ENCODE results near the gene PPP1R1C. TPM values are rescaled to one million over a fixed set of nuclear protein-coding genes. Genes with fewer than 3 reads are reported as not detected.

PPP1R1C gene
- total RNA-seq, 1 donor, result not detected

DNA sequence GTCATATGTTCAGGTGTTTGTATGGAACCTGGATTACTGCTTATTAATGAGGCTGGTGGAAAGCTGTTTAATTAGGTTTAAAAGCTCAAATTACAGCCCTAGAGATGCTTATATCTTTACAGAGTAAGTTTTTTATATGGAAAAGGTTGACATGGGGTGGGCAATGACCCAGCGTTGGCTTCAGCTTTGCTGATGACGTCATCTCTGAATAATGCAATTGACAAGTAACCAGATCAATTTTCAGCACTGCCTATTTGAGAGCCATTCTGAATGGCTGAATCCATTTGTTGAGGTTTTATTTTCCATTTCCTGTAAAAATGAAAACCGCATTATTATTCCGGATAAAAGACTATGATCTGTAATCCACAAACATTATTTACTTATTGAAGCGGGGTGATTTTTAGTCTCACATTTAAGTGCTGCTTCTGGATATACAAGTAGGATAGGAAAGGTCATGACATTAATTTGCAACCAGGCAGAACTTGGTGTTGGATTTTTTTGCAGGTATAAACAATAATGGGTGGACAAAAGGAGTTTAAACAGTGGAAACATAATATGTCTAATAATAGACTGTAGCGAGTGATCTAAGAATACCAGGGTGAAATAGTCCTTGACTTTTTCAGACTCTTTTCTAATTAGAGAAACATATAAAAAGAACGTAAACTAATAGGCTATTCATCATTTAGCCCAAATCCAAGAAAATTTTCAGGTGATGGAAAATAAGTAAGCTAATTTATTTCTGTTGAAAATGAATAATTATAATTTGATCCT is 2.7 kb downstream of the PPP1R1C start:
- Histone ChIP-seq H3K27me3 (ENCODE audit: insufficient read depth, low read length) (no peaks in the 10 kb centered on the region), H3K9me3 (ENCODE audit: low read depth, low read length) (no peaks in the 10 kb centered on the region), H3K4me3 (ENCODE audit: low read length) (no peak overlapping the region), H3K4me1 (ENCODE audit: insufficient read depth, low read length) (peaks cover 6% of the 10 kb centered on the region)

DNA sequence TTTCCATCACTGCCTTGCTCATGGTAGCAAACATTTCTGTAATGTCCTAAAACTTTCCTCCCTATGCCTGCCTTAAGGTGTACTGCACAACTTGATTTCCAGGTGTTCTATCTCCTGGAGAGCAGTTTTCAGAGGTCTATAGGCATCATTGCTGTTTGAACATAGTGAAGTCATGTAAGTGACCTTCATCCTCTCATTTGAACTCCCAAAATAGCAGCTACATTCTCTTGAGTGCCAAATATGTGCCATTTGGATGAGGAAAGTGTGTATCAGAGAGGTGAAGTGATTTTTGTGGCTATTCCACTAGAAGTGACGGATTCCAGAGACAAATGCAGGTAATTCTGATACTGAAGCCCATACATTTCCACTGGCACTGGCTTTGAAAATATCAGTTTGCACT is 3.4 kb downstream of the PPP1R1C start:
- Histone ChIP-seq H3K9me3 (ENCODE audit: low read depth, low read length) (no peaks in the 10 kb centered on the region), H3K27me3 (ENCODE audit: insufficient read depth, low read length) (no peaks in the 10 kb centered on the region), H3K4me1 (ENCODE audit: insufficient read depth, low read length) (peaks cover 6% of the 10 kb centered on the region), H3K4me3 (ENCODE audit: low read length) (no peak overlapping the region)

DNA sequence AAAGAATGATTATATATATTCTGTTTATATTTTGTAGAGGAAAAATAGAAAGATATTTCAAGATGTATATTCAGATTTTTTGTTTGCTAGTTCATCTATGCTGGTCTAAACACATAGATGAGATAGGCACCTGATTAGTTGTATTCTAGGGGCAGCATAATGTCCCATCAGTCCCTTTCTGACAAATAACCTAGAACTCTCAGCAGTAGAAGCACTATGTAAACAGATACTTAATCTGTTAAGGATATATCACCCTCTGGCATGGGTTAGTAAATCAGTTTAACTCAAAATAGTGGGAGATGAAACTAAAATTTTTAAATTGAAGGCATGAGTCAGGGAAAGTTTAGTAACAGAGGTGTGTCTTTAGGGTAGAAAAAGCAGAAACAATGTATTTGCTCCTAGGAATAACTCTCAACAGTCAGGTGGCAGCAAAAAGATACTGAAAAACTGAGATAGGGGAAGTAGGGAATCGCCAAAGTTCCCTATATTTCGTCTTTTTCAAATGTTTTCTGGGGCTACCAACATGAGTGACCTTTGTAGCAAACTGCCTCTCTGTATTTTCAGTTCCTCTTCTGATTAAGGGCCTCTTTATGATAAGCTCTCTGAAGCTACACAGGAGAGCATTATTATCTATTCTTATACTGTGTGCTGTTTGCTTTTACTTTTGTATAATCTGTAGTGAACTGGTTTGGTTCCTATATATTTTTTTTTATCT is 5.7 kb downstream of the PPP1R1C start:
- Histone ChIP-seq H3K4me1 (ENCODE audit: insufficient read depth, low read length) (peaks cover 6% of the 10 kb centered on the region), H3K4me3 (ENCODE audit: low read length) (no peak overlapping the region), H3K9me3 (ENCODE audit: low read depth, low read length) (no peaks in the 10 kb centered on the region), H3K27me3 (ENCODE audit: insufficient read depth, low read length) (no peaks in the 10 kb centered on the region)

DNA sequence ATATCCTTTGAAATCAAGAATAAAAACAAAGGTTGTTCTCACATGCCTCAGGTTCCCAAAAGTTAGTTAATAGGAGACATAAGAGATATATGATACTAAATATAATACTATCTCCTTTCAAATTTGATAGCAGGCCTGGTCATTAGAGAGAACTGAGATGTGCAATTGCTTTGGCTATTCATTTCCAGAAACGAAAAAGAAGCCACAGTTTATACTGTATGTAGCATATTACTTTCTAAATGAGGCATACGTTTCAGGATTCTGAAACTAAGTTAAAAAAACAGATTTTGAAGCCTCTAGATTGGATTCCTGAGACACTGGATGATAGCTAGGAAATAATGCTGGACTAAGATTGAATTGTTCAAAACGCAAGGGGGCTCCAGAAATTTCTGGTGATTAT is 7.1 kb downstream of the PPP1R1C start:
- H3K27me3 ChIP-seq (ENCODE audit: insufficient read depth, low read length), result no peaks in the 10 kb centered on the region
- no peaks in the 10 kb centered on the region for H3K9me3 ChIP-seq (ENCODE audit: low read depth, low read length)
- no peak overlapping the region for H3K4me3 ChIP-seq (ENCODE audit: low read length)
- H3K4me1 ChIP-seq (ENCODE audit: insufficient read depth, low read length), result peaks cover 6% of the 10 kb centered on the region

DNA sequence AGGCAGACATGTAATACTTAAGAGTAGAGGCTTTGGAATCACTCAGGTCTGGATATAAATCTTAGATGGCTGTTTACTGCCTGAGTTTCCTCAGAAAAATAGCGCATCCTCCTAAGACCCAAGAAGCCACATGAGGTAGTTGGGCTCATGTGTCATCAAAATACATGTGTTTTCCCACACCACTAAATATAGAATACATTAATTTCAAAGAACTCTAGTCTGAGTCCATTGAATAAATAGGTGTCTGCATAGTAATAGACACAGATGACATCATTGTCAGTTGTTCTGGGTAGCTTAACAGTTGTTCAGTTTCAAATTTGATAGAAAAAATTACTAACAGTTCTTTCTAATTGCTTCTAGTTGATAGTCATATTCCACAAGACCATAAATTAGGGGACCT is 9.6 kb downstream of the PPP1R1C start:
- no peak overlapping the region for H3K4me3 ChIP-seq (ENCODE audit: low read length)
- H3K27me3 ChIP-seq (ENCODE audit: insufficient read depth, low read length), result no peaks in the 10 kb centered on the region
- peaks cover 9% of the 10 kb centered on the region for H3K4me1 ChIP-seq (ENCODE audit: insufficient read depth, low read length)
- H3K9me3 ChIP-seq (ENCODE audit: low read depth, low read length), result no peaks in the 10 kb centered on the region

DNA sequence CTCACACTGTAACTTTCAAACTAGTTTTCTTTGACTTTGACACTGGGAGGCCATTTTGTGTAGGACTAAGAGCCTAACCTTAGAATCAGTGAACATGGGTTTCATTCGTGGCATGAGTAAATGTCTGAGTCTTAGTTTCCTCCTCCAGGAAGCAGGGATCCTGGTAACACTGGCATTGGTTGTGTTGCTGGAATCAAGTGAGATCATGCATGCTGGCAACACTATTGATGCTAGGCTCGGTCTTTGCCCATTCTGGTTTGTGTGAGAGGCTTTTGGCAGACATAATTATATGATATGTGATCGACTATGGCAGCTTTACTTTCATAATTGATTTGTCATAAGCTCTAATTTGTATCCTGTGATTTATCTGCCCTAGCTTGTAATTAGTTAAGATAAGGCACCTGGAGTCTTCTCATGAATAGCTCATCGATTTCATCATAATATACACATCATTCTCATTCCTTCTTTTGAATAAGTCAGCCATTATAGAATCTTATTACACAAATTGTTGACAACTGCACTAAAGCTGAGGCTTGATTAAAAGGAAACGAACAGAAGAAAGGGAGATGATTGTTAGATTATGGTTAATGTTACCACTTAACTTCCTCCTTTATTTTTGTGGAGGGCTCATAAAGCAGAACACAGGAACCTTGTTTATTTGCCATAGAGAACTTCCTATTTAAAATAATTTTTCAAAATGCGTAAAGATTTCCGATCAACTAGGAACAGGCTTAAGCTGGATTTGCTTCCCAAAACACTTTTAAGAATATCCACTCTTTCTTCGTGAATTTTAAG is 12.6 kb downstream of the PPP1R1C start:
- no peaks in the 10 kb centered on the region for H3K27me3 ChIP-seq (ENCODE audit: insufficient read depth, low read length)
- no peak overlapping the region for H3K4me3 ChIP-seq (ENCODE audit: low read length)
- no peaks in the 10 kb centered on the region for H3K9me3 ChIP-seq (ENCODE audit: low read depth, low read length)
- peaks cover 3% of the 10 kb centered on the region for H3K4me1 ChIP-seq (ENCODE audit: insufficient read depth, low read length)

DNA sequence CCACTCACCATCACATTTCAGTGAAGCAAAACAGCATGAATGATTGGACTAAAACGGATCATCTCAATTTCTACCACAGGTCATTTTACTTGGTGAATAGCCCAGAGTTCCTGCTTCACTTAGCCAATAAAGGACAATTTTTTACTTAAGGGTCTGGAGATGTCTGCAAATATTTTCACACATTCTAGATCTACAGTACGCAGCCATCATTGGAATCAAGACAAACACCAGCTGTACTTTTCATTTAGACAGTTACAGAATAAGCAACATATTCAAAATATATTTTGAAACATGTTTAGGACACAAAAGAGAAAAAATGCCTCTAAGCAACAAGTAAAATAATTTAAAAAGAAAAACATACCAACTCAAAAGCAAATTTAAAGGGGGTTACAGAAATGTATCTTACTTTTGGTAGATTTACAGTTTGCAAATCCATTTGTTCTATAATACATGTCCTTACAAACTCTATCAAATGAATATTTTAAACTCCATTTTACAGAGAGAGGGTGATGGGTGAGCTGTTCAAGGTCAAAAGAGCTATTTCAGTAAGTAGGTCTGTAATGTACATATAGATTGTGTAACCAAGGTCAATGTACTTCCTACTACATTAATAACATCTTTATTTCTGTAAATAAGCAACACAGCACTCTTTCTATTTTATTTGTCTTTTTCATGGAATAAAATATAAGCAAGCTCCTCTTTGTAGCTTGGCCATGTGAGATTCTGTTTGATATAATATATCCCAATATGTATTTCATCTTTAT is 13.4 kb downstream of the PPP1R1C start:
- H3K4me3 ChIP-seq (ENCODE audit: low read length), result no peak overlapping the region
- no peaks in the 10 kb centered on the region for H3K9me3 ChIP-seq (ENCODE audit: low read depth, low read length)
- H3K27me3 ChIP-seq (ENCODE audit: insufficient read depth, low read length), result no peaks in the 10 kb centered on the region
- H3K4me1 ChIP-seq (ENCODE audit: insufficient read depth, low read length), result peaks cover 3% of the 10 kb centered on the region

DNA sequence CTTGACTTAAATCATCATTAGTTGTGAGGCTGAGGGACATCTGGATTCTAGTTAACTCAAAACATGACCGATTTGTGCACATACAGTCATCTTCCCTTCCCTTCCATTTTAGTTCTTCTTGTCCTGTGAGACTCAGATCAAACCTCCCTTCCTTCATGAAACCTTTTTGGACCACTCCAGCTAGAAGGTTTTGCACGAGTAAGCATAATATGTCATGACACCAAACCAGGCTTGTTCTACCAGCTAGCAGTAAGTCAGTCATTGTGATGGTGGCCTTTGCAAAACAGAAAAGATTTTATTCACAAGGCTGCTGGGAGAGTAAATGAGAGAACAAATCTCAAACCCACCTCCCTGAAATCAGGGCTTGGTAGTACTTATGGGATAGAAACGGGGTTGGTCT is 14.3 kb downstream of the PPP1R1C start:
- H3K27me3 ChIP-seq (ENCODE audit: insufficient read depth, low read length), result no peaks in the 10 kb centered on the region
- no peaks in the 10 kb centered on the region for H3K9me3 ChIP-seq (ENCODE audit: low read depth, low read length)
- no peak overlapping the region for H3K4me3 ChIP-seq (ENCODE audit: low read length)
- H3K4me1 ChIP-seq (ENCODE audit: insufficient read depth, low read length), result peaks cover 3% of the 10 kb centered on the region

DNA sequence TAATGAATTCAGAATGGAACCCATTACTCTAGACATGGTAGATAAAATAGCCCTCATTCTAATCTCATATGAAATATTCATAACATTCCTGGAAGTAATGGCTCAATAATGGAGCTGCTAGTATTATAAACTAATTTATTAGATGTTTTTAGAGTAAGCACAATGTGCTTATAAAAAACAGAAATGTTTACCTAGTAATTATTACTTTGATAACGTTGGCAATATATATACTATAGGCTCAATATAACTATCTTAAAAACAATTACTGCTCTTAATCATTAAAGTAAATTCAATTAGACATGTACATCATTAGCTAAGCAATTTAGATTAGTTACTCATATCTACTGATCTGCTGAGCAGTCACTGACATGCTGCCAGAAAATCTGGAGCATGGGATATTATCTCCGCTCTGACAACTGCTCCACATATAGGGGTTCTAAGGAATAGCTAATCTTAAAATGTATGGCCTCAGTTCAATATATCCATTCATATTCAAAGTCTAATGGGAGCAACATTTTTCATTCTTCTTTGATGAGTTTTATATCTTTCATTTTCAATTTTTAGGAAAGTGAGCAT is 19.4 kb downstream of the PPP1R1C start:
- no peaks in the 10 kb centered on the region for H3K4me1 ChIP-seq (ENCODE audit: insufficient read depth, low read length)
- H3K4me3 ChIP-seq (ENCODE audit: low read length), result no peak overlapping the region
- H3K9me3 ChIP-seq (ENCODE audit: low read depth, low read length), result no peaks in the 10 kb centered on the region
- no peaks in the 10 kb centered on the region for H3K27me3 ChIP-seq (ENCODE audit: insufficient read depth, low read length)

DNA sequence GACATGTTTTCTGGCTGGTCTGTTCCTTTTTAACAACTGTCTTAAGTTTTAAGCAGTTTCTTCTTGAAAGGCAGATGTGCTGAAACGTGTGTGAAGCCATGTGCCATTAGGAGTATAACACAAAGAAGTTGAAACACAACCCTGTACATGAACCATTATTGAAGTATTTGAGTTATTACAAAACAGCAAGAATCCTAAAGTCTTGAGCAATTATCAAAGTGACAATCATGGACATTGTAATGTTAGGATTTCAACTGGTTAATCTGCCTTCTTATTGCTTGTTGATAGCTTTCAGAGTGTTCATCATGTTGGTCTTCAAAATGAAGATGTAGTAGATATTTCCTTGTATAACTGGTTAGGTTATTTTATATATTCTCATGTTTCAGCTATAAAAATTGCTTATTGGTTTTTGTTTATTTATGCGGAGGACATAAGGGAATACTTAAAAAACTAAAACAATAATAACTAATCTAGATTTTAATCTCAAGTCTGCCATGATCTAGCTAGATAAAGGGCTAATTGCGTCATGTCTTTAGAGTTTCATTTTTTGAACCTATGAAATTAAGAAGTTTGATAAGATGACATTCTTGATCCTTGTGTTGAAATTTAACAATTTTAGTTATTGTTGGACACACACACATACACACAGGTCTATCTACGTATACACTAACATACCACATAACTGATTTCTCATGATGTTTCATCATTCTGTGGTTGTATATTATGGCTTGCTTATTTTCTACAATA is 21.1 kb downstream of the PPP1R1C start:
- Histone ChIP-seq H3K4me3 (ENCODE audit: low read length) (no peak overlapping the region), H3K4me1 (ENCODE audit: insufficient read depth, low read length) (no peaks in the 10 kb centered on the region), H3K9me3 (ENCODE audit: low read depth, low read length) (peaks cover 7% of the 10 kb centered on the region), H3K27me3 (ENCODE audit: insufficient read depth, low read length) (no peaks in the 10 kb centered on the region)

DNA sequence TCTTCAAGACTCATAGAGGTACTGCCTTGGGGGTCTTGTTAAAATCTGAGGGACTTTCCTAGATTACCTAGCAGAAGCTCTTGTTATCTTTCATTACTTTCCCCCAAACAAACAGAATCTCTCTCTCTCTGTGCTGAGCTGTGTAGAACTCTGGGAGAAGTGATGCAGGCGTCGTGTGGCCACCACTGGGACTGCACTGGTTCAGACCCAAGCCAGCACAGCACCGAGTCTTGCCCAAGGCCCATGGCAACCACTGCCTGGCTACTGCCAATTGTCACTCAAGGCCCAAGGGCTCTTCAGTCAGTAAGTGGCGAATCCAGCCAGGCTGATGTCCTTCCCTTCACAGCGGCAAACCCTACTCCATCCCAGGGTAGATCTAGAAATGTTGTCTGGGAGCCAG is 28.6 kb downstream of the PPP1R1C start:
- Histone ChIP-seq H3K27me3 (ENCODE audit: insufficient read depth, low read length) (no peaks in the 10 kb centered on the region), H3K9me3 (ENCODE audit: low read depth, low read length) (peaks cover 14% of the 10 kb centered on the region), H3K4me3 (ENCODE audit: low read length) (no peak overlapping the region), H3K4me1 (ENCODE audit: insufficient read depth, low read length) (no peaks in the 10 kb centered on the region)

DNA sequence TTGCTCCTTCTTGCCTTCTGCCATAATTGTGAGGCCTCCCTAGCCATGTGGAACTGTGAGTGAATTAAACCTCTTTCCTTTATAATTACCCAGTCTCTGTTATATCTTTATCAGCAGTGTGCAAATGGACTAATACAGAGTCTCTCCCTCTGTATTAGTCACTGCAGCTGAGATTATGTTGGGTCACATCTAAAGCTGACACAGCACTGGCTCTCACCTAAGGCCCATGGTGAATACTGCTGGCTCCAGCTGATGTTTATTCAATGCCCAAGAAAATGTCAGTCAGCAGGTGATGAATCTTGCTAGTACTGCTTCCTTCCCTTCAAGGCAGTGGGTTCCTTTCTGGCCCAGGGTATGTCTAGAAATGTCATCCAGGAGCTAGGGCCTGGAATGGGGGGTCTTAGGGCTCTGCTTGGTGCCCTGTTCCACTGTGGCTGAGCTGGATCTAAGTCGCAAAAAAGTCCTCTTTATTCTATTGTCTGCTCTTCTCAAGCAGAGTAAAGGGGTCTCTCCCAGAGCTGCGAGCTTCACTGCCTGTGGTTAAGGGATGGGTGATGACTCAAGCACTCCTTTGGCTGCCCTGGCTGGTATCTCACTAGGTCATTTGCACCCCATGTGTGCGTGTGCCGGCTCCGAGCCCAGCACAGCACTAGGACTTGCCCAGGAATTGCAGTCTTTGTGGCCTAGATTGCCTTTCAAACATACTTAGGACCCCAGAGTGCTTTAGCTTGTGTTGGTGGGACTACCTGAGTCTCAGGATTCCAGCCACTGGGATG is 29.9 kb downstream of the PPP1R1C start:
- Histone ChIP-seq H3K4me1 (ENCODE audit: insufficient read depth, low read length) (no peaks in the 10 kb centered on the region), H3K27me3 (ENCODE audit: insufficient read depth, low read length) (no peaks in the 10 kb centered on the region), H3K9me3 (ENCODE audit: low read depth, low read length) (peaks cover 11% of the 10 kb centered on the region), H3K4me3 (ENCODE audit: low read length) (no peak overlapping the region)

DNA sequence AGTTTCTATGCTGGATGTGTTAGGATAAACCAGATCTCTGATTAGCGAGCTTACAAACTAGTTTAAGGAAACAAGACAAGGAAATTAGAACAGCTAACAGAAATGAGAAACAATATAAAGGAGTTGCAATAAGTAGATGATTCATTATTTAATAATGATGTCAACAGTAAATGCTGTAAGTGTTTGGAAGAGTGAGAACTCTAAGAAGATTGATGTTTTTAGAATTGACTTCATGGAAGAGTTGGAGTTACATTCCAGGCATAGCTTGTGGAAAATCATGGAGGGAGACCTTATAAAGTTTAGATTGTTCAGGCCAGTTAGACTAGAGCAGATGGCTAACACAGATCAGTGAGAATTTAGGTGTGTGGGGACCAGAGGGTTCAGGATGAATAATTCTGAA is 32.6 kb downstream of the PPP1R1C start:
- Histone ChIP-seq H3K9me3 (ENCODE audit: low read depth, low read length) (peaks cover 6% of the 10 kb centered on the region), H3K27me3 (ENCODE audit: insufficient read depth, low read length) (no peaks in the 10 kb centered on the region), H3K4me1 (ENCODE audit: insufficient read depth, low read length) (no peaks in the 10 kb centered on the region), H3K4me3 (ENCODE audit: low read length) (no peak overlapping the region)

Data from mononuclear cell (primary cell).